NCI-H82 (cell line): ENCODE data around the gene BTC.
"Not testable (repeated sequence)": the region's sequence is repeated elsewhere in the genome, so short reads cannot be mapped to it uniquely, and the experiment has no call there.

ENCODE experiments used
- DNase-seq: peaks from one replicate; lab custom pipeline; 2025; lab: John Stamatoyannopoulos, UW

BTC gene

DNA sequence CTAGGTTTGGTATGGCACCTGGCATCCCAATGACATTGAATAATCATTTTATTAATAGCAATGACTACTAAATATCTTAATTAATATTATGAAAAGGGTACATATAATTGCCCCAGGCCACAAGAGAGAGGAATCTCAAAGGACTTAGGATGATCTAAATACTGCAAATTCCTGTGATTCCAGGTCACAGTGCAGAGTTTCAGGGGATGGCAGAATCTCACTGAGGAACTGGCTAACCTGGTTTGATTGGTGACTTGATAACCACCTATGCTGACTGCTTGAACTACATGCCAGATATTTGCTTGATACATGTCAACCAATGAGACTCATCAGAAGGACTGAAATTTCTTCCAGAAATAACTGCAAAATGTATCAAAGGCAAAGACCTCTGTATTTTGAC lies 37.2 kb downstream of the BTC start:
- DNase-seq: no peak

DNA sequence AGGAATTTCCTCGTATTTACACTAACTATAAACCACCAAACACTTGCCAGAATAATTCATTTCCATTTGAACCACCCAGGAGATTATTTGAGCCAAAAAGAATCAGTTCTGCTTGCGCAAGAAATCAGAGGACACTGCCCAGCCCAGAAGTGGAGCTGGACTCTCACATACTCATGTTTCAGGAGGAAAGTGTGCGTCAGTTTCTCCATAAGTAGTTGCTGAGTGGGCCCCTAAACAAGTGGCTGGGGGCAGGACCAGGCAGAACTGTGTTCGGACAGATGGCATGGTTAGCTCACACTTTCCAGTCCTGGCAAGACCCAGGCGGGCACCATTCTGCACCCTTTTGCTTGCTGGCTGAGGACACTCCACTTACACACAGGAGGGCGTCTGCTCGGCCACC lies 38.8 kb downstream of the BTC start:
- no peak for DNase-seq

DNA sequence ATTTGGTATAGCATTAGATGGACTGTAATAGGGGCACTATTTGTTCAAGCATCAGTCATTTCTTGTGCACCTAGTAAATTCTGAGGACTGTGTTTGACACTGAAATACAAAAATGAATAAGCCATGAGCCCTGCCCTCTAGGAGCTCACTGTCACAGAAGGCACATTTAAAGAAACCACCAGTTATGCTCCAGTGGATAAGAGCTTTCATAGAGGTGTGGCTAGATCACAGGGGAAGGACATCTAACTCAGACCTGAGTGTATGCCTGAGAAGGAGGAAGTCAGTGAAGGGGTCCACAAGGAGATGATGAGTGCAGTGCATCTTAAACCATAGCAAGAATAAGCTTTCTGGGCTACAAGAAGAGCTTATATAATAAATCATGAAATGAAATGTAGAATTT lies 40.1 kb downstream of the BTC start:
- DNase-seq: peak; percentile 0

DNA sequence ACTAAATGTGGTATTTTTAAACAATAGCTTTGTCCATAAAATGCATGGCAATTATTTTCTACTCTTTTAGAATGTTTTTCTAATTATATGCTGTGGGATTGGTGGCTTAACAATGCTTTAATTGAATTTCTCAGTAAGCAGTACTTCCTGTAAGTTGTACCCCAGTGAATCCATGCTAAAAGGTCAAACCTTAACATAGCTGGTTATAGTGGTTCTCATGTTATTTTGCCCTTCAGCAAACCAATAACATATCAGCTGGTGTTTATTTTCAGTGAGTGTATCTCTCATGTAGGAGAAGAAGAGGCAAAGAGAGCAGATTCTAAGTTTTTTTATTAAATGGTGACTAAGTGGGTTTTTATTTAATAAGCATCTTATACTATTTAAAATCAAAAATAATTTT lies 41.5 kb downstream of the BTC start:
- DNase-seq: no peak

DNA sequence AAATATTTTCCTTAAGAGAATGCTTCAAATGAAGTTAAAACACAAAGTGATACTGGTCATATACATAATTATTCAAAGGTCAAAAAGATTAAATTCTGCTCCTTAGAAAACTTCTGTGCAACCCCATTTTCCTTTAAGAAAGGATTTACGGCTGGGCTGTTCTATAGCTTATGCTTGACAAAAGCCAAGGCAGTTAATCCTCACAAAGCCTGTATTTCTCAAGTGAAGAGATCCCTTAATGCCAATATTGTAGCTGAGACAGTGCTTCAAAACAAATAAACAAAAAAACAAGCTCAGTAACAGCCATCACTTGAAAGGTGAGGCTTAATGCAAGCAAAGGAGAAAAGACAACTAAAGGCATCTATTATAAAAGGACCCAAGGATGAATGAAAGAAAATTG lies 42.5 kb downstream of the BTC start:
- peak; percentile 86 for DNase-seq

DNA sequence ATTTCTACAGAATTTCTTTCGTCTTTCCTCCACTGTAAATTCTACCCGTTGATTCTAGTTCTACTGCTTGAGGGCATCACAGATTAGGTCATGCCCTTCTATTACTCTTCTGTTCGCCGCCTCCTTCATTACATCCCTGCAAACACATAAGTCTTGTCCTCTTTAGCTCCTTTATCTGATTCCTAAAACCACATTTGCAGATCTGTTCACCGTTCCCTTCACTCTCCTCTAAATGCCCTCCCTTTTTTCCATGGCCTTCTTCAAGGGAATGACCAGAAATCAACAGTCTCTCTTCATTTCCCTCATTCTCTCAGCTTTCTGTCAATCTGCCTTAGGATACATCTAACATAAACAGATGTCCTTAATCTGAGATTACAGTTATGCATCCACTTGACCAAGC lies 43.1 kb downstream of the BTC start:
- DNase-seq: peak; percentile 80

DNA sequence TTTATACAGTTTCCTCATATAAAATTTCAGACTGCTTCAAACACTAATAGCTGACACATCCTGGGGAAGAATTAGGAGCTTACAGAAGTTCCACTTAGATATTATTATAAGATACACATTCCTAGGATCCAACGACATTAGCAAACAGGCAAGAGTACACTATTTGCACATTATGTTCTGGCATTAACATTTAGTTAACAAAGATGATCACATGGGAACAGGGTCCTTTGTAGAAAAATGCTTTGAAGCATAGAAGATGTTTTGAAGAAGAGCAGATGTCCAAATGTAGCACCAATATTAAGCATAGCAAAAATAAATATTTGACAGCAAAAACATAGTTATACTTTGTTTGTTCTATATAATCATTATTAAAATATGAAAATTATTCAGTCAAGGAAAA lies 52.1 kb downstream of the BTC start:
- no peak for DNase-seq

DNA sequence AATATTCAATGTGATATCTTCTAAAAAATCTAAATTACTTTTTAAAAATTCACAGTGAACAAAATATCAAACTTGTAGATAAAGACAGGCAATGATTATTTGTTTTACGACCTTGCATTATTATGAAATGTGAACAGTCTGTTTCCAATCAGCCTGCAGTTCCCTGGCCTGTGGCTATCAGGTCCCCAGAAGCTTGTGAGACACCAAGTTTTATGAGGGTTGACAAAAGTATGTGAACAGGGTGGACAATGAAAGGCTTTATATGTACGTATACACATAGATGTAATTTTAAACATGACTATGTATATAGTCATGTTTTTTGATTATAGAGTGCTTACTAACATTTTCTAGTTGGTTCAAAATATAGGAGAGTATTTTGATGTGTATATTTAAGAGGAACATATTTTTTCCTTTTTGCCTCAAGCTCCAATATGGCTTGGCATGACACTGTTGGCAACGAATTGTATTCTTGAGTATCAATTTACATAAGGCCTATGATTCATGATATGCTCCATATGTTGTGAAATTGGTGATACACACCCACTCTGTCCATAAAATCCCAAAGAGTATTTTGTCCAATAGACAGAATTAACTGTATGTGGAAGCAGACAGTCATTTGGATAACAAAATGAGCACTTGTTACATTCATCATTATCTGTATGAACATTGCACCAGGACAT lies 55.7 kb downstream of the BTC start:
- DNase-seq: no peak

DNA sequence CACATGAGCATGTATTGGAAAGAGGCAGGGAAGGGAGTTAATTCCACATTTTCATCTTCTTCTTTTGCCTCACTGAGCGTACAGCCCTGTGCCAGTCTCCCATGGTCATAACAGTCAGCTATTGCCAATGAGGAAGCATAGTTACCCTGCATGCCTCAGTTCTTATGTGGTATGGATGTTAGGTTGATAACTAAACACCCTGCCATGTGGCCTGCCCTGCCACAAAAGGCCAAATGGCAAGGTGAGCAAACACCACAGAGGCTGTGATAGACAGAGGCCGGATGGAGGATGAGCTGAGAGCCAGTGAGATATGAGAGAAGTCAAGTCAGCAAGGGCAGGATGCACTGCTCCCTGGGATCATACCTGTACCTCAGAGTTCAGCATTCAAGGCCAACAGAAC lies 59.3 kb downstream of the BTC start:
- DNase-seq: no peak

DNA sequence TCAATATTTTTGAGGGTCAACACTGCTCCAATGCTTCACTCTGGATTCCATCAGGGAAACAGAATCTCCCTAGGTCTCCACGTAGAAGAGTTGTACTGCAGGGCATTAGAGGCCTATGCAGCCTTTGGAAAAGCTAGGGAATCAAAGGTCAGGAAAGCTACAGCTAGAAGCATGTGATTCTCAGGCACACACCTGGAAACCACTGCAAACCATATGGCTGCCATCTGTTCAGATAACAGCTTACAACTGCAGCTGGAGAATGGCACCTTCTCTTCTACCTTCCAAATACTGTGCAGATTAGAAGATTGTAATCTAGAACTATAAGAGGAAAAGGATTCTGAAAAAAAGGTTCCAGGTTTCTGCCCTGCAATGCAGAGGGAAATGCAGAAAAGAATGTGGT lies 60.6 kb downstream of the BTC start:
- peak; percentile 44 for DNase-seq

DNA sequence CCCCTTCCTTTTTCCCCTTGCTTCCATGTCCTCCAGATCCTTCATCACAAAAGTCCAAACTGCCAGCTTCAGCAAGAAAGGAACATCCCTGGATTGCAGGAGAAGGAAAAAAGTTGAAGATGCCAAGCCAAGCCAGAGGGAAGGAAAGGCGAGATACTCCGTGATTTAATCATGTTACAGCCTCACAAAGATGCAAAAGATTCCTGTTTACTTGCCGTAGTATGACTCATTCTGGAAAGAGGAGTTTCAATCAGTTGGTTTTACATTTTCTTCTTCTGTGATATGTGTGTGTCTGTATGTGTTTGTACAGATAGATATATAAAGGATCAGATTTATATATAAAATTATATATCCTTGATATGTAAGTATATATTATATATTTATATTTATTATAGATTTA lies 69.3 kb downstream of the BTC start:
- no peak for DNase-seq

DNA sequence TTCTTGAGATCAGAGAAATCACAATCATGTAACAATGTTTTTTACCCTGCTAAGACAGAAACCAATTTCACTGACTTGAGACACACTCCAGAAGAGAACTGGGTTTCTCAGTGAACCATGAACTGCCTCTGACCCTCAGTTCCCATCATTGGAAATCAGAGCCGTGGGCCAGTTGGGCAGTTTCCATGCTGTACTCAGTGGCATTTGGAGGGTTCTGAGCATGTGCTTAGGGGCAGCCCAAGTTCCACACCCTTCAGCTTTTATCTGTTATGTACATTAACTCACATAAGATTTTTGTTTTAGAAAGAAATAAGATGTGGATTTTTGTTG lies 77.9 kb downstream of the BTC start:
- DNase-seq: no peak

DNA sequence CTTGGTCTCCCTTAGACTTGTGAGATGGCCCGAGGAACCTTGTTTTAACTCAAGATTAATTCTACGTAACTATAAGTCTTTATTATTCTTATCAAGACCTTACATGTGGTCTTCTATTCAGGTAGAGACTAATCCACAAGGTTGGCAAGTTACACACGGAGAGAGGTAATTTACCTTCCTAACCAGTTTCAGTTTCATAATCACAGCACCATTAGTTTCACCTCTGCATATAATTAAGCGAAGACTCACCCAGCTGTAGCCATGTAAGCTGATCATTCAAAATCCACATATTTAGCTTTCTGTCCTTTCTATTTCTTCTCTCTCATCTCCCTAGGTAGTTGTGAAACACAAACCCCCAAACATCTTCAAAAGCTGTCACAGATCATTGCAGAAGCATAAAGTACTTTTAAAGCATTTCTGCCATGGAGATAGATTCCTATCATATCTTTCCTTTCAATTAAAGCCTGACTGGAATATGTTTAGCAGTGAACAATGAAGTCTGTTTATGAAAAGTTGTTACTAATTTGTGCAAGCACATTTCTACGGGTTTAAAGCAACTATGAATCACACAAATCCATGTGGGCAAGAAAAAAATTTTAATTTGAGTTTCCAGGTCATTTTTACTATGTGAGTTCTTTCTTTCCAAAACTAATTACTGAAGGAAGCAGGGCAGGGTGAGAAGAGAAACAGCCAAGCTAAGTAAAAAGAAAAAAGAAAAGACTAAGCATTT lies 78.5 kb downstream of the BTC start:
- no peak for DNase-seq

DNA sequence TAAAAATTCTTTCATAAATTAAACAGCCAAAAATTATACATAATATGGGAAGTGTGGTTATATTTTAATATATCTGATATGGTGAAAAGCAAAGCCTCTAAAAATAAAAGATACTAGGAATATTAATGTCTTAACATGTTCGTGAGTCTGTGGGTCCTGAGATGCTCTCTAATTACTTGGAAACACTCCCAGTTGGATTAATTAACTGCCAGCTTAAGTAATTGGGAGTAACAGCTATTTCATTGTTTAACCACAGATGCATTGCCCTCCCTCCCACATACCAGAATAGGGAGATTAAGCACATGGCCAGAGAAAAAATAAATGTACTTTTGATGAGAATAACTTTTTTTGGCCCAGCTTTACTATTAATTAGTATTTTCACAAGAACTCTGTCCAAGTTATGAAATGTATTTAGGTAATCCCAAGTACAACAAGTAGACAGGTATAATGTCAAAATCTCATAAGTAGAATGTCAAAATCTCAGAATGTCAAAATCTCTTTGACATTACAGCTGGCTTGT lies 79.7 kb downstream of the BTC start:
- peak; percentile 73 for DNase-seq

DNA sequence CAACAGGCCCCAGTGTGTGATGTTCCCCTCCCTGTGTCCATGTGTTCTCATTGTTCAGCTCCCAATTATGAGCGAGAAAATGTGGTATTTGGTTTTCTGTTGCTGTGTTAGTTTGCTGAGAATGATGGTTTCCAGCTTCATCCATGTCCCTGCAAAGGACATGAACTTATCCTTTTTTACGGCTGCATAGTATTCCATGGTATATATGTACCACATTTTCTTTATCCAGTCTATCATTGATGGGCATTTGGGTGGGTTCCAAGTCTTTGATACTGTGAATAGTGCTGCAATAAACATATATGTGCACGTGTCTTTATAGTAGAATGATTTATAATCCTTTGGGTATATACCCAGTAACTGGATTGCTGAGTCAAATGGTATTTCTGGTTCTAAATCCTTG lies 86.2 kb downstream of the BTC start:
- not testable (repeated sequence) for DNase-seq
